ENCODE data around the gene TIGD4.

DNA sequence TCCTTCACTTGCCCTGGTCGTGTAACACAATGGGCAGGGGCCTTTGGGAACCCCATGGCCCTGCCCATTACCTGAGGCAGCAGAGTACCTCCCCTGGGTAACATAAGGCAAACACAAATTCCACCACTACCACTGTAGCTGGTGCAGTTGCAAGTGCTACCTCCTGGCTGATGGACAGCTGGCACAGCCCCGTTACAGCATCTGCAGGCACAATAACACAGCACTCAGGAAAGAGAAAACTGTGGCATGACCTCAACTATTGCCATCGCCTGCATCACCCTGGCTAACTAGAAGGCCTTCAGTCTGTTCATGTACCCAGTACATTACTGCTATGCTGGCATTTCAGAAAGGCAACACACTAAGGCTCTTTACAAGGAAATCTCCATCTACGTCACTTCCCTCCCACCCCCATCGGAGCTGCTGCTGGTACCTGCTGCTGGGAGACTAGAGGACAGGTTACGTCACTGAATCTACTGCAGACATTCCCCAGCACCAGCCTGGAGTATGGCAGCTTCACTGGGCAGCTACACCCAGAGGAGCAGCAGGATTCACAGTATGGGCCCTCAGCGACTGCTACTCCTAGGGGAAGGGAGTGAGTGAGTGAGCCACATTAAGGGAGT lies 39.6 kb upstream of the TIGD4 start:
- TF ChIP-seq, protein P1, sequence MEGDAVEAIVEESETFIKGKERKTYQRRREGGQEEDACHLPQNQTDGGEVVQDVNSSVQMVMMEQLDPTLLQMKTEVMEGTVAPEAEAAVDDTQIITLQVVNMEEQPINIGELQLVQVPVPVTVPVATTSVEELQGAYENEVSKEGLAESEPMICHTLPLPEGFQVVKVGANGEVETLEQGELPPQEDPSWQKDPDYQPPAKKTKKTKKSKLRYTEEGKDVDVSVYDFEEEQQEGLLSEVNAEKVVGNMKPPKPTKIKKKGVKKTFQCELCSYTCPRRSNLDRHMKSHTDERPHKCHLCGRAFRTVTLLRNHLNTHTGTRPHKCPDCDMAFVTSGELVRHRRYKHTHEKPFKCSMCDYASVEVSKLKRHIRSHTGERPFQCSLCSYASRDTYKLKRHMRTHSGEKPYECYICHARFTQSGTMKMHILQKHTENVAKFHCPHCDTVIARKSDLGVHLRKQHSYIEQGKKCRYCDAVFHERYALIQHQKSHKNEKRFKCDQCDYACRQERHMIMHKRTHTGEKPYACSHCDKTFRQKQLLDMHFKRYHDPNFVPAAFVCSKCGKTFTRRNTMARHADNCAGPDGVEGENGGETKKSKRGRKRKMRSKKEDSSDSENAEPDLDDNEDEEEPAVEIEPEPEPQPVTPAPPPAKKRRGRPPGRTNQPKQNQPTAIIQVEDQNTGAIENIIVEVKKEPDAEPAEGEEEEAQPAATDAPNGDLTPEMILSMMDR (conservative IDR thresholded peaks at IDR 0.05), result no peak
- TF ChIP-seq ZFX (IDR thresholded peaks at IDR 0.05), result no peak

All from C4-2B (cell line).